Colon (tissue), 2 donors: Measurements from ENCODE around the gene SERPINE1.

Source experiments
- FAIRE-seq: peaks from 2 replicates; lab custom pipeline; 2012; peaks lifted over from hg19 to GRCh38; lab: Jason Lieb, UNC
- donor health status: control.
- donor health status: control.

SERPINE1 gene

DNA sequence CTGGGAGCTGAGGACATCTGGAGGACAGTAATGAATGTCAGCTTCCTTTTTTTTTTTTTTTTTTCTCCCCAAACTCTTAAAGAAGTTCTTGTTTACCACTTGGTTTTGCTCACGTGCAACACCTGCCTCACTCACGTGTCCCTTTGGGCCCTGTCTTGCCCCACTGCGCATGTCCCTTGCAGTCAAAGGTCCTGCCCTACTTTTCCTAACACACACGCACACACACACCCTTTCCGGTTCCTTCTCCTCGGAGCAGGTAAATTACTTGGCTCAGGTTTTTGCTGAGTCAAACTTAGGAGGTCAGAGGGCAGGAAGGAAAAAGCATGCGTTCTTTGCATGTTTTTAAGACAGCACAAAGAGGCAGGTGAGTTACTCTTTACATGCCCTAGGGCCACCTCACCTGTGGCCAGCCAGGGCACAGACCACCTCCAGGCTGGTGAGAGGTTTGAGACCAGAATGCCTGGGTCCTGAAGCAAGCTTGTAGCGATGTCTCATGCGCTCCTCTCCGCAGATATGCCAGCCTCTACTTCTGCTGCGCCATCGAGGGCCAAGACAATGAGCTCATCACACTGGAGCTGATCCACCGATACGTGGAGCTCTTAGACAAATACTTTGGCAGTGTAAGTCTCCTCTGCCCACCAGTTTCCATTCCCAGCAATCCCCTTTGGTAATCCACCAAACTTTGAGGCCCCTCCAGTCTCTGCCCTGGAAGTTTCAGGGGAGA lies 30.1 kb downstream of the SERPINE1 start:
- FAIRE-seq = no peak

DNA sequence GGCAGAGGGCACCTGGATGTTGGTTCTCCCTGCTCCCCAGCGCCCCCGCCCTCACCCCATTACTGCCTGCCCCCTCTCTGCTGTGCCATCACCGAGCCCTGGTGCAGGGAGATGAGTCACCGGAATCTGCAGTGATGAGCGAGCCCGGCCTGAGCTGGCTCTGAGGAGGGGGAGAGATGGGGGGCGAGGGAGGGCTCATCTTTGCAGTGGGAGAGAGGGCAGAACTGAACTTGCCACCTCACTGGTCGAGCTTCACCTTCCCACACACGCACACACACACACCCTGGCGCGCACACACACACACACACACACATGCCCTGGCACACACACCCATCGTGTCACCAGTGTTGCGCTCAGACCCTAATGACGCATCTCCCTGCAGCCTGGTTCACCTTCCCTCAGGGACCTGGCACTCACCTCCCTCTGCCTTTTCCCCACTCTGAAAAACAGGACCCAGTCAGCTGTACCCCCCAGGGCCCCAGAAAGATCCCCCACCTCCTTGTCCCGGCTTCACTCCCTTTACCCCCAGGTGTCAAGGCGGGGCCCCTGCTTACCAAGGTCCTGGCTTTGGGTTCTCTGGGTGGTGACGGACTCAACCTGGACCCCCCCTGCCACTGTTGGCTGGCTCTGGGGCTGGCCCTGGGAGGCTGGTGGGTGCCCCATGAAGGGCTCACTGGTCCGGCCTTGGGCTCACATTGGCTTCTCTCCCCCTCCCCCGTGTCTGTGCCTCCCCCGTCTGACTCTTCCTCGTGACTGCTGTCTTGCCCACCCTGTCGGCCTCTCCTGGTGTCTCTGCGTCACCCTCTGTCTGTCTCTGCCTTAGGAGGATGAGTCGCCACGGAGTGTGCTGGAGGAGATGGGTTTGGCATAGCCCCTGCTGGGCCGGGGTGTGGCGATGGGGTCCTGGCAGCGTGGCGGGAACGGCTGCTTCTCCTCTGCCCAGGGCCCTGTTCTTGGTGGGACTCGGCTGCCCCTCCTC lies 33.1 kb downstream of the SERPINE1 start:
- no peak for FAIRE-seq

DNA sequence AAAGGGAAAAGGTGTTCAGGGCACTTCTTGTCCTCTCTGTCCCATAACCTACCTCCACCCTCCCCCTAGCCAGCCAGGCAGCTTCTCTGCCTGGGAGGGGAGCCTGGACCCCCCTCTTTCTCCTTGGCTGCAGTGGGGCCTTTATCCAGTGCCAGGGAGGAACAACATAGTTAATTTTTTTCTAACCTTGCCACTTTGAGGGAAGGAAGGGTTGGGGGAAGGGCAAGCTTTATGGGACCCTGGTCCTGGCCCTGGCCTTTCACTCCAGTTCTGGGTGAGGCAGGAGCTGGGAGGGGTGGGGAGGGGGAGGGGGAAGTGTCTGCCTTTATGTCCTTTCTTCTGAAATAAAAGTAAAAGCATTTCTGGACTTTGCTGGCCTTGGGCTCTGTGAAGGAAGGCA lies 34.0 kb downstream of the SERPINE1 start:
- FAIRE-seq = no peak

DNA sequence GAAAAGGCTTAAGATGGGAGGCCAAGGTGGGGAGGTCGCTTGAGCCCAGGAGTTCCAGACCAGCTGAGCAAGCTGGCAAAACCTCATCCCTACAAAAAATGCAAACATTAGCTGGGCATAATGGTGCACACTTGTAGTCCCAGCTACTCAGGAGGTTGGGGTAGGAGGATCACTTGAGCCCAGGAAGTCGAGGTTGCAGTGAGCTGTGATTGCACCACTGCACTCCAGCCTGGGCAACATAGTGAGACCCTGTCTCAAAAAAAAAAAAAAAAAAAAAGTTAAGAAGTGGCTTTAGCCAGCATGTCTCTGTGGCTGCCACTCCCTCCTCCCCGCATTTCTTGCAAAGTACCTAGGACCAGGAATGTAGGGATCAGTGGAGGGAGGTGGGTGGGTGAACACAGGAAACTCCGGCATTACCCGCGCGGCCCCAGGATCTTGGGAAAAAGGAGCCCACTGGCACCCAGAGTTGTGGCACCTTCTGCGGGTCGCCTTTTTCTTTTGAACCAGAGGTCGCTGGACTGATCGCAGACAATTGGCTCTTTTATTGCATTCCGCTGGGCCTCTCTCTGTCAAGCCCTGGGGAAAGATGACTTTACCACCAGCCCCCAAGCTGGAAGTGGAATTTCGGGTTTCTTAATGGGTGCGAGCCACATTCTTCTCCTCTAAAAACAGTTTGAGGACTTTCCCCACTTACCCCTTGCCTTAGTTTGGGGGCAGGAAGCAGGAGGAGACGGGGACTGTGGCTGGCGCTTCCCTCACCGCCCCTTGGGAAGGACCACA lies 35.0 kb downstream of the SERPINE1 start:
- no peak for FAIRE-seq

DNA sequence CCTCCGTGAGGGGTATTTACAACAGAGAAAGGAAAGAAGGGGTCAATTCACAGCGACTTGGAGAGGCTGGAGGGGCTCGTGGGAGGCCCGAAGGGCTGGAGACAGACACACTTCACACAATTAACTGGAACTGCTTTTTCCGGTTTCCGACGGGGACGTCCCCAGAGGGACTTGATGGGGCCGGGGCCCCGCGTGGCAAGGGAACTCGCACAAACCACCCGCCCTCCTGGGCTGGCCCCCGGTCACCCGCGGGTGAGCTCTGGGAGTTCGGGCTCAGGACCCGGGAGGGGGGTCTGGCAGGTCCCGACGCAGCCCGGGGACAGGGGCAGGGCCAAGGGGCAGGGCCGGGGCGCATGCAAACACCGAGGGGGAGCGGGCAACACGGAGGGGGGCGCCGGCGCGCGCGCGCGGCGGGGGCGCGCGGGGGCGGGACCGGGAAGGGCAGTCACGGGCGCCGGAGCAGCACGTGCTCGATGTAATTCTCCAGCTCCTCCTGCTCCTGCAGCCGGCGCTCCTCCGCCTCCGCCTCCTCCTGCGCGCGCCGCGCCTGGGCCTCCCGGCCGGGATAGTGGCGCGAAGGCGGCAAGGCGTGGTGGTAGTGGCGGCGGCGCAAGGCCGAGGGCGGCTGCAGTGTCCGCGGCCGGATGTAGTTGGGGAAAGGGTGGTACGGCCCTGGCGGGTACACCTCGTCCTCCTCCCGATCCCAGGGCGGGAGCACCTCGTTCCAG lies 35.8 kb downstream of the SERPINE1 start:
- no peak for FAIRE-seq

DNA sequence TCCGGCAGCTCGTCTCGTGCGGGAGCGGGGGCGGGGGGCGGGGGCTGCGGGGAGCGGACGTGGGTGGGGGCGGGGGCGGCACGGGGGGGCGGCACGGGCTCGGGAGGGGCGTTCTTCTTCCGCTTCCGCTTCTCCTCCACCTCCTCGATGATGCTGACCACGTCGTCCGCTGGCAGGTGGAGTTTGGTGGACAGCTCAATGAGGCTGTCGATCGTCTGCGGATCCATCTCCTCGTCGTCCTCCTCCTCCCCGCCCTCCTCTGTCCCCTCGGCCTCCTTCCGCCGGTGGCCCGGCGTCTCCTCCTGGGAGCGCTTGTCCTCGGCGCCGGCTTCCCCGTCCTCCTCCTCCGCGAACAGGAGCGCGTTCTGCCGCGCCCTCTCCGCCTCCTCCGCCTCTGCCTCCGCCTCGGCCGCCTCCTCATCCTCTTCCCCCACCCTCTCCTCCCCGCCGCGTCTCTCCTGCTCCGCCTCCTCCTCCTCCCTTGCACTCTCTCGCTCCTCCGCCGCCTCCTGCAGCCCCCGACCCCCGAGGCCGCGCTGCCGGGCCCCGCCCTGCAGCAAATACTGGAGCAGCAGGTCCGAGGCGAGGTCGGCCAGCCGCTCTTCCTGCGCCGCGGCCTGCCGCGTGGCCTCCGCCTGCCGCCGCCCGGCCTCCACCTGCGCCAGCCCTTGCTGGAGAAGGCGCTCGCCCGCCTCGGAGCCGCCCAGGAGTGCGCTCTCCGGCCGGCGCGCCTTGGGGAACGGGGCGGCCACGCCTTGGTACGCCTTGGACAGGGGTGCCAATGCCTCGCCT lies 36.6 kb downstream of the SERPINE1 start:
- FAIRE-seq = no peak

DNA sequence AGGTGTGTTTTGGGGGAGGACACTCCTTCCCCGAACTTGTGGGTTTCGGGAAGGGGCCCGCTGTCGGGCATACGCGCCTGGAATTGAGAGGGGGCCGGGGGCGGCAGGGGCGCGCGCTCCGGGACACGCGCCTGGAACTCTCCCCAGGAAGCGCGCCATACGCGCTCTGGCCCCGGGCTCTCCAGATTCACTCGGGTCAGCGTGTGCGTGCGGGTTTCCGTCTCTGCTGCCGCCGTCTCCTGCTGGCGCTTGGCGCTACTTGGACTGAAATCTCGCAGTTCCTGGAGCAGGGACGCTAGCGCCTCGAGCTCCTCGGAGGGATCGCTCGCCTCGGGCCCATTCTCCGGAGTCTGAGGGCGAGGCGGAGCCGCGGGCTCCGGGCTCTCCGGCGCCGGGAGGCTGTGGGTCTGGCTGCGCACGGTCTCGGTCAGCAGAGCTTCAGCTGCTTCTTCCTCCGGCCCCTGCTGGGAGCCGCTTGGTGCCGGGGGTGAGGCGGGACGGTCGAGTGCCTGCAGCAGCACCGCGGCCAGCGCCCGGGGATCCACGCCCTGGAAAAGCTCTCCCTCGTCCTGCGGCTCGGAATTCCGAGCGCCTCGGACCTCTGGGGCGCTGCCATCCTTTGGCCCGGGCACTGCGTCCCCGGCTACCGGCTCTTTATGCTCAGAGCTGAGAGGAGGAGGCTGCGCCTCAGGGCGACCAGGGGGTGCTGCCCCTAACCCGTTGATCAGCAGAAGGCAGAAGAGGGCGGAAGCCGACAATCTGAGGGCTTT lies 37.4 kb downstream of the SERPINE1 start:
- FAIRE-seq = no peak

DNA sequence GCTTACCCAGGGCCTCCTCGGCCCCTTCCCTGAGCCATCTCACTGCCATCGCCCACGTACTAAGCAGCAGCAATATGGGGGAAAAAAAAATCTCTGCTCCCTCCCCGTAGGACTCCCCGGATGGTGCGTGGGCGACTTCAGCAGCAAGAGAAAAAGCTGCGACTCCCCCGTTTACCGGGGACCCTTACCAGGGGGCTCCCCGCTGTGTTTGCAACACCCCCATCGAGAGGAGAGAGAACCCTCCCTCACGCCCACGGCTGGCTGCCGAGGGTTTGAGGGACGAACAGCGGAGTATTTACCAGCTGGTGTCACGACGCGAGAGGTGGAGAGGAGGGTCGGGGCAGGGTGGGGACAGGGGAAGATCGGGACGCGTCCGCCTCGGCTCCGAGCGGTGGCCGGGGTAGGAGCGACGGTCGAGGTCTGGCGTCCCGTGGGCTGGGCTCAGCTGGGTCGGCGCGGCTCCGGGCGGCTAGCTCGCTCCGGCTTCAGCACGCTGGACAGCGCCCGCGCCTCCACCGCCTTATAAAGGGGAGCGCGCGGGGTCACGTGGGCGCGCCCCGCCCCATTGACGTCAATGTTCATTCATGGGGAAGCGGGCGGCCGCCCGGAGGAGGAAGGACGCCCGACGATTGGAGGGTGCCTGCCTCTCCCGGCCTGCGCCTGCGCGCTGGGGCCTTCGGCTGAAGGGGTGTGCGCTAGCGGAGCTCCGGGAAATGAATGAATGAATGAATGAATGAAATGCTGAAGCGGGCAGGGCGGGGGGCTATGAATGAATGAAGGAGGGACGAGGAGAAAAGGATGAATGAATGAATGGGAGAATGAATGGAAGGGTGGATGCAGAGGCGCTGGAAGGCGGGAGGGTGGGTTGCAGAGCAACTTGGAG lies 38.4 kb downstream of the SERPINE1 start, which contains the start of gene VGF:
VGF (minus strand) TSS at position 495 of the 883 bp plus-strand sequence. CDS start 726 bp downstream, outside the sequence.
- FAIRE-seq = no peak

DNA sequence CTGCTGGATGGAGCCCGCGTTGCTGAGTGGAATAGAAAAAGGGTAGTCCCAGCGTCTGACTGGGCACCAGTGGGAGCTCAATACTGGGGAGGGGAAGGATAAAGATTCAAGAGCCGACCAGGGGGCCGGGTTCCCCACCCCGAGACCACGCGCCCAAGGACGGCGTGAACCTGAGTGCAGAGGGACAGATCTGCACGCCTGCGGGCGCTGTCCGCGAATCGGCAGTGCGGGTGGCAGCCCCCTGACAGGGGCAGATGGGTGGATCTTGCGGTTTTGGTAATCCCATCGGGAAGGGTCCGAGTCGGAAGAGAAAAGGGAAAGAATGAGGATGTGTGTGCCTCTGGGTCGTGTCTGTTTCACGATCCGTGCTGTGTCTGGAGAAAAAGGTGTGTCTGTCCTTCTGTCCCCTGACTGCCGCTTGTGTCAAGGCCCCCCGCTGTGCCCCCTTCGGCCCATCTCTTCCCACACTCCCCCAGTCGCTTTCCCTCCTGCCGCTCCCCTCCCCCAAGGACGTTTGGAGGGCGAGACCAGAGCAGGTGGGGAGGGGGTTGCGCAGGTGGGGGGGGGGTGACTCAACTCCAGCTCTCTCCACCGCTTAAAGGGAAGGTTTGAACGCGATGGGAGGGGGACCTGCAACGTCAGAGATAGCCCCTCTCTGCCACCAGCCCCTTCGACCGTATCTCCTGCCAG lies 39.2 kb downstream of the SERPINE1 start:
- no peak for FAIRE-seq

DNA sequence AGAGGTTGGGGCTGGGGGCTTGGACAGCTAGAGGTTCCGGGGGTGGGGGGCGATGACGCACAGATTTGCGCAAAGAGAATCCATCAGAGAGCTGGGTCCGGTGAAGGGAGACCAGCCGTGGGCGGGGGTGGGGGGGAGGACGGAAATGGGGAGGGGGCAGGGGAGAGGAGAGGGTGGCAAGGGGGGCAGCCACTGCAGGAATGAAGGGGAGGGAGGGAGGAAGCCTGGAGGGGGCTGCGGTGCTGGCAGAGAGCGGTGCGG lies 39.7 kb downstream of the SERPINE1 start:
- FAIRE-seq = no peak

DNA sequence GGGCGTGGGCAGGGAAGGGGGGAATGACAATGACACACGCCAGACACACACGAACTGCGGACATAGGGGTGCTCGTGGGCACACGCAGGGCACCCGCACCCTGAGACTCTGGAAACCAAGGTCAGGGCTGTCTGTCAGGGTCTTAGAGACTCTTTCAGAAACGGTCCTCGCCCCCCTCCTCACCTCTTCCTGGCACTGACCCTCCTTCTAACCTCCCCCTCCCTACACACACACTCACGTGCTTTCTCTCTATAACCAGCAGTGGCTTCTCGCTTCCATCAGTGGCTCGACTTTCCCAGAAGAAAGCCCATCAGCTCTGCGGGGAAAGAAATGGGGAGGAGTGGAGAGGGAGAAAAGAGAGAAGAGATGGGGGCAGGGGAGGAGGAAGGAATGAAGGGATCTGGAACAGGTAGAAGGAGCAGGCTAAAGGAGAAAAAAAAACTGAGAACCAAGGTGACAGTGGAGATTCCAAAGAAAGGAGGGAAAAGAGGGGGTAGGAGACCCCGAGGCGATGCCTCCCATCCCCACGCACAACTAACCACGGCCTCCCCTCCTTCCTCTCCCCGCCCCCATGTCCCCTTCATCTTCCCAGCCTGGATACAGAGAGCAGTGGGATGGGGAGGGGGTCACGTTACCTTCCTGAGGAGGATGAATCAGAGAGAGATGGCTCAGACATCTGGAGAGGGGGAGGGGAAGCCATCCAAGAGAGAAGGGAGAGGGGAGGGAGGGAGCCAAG lies 40.2 kb downstream of the SERPINE1 start:
- FAIRE-seq = no peak

DNA sequence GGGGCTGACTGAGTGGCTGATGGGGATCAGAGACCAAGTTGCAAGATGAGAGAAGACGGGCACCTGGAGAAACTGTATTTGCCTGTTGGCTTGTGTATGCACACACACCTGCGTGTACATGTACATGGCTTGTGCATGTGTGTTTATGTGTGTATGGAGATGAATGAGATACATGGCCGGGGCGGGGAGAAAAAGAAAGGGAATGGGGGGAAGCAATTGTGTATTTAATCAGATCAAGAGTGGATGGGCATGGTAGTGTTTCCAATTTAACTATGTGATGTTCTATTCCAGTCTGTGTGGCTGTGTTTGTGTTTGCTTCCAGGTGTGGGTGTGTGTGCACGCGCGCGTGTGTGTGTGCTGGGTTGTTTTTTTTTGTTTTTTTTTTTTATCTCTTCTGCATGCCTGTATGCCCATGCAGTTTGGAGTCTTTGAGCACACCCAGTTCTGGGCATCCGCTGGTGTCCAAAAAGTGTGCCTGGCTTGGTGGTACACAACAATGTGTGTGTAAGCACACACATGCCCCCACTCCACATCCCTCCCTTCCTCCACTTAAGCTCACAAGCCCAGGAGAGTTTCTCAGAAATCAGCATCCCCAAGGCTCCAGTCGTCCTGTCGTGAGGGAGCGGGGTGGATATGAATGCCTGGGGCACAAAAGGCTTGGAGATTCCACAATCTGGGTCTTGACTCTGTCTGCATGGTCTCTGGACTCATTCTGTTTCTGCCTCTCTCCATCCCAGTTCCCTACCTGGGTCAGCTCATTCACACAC lies 40.9 kb downstream of the SERPINE1 start:
- FAIRE-seq = no peak

DNA sequence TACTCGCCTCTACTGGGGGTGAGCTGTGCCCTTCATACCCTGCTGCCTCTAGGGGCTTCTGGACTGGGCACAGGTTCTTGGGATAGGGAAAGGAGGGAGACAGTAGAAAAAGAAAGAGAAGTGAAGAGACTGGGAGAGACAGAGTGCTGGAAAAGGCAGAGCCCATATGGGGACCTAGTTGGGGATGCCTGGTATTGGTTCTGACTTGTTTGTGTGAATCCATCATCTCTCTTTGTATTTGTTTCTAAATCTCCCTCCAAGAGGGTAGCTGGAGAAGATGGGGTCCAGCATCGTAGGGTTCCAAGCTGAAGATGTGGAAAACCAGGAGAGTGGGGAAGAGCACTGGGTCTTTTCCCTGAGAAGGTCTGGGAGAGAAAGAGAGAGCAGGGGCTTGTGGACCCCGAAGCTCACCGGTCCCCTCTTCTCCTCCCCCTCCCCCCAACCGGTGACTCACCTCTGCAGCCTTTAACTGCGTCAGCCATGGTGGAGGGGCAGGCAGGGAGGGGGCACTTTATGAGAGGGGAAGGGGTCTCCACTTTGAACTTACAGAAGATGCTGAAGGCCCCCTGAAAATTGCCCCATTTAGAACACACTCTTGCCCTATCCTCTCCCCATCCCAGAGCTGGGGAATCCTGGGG lies 41.6 kb downstream of the SERPINE1 start:
- FAIRE-seq = no peak

DNA sequence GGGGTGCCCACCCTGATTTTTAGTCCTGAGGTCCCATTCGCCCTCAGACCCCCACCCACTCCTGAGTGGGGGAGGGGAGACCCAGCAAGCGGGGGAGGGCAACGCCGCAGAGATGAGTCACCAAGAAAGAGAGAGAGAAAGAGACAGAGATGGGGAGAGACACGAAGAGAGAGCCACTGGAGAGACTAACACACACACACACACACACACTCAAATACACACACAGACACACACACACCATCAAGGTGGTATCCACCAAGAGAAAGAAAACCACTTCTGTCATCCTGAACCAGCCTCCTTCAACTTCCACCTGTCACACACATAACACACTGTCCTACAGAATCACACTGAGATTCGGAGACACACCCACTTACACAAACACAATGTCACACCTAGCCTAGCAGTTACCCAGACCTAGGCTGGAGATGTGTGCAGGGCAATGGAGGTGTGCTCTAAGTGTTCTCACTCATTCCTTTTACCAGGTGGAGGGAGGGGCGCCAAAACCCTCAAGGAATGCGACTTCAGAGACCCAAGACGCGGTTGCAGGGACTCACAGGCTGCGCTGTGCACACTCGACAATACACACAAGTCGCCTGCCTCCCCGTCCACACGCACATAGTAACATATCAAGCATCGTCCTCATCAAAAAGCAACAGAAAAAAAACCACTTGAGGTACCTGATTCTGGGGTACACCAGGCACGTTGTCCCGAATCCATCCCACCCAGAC lies 42.4 kb downstream of the SERPINE1 start:
- no peak for FAIRE-seq

DNA sequence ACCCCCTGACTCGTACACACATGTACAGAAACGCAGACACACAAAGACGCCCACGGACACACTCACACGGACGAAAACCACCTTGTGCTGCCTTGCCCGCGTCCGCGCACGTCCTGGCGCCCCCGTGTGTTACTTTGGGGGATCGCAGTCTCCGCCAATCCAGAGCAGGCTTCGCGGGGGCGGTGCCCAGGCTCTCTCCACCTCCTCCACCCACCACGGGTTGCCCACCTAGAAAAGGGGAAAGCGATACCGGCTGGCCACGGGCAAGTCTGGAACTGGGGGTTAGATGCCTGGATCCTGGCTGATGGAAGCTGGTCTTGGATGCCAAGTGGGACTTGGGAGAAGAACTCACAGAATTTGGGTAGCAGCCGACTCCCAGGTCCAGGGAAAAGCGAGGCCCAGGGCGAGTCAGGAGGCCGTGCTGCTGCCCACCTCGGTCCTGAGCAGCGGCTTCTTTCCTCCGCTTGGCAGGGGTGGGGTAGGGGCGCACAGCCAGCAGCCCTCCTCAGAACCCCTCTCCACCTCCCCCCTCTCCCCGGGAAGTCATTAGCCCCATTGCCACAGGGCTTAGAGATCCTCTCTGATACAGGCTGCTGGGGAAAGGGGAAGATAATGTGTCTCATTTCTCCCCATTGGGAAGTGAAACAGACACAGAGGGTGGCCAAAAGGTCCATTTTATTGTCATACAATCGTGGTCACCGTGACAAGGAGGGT lies 43.1 kb downstream of the SERPINE1 start:
- FAIRE-seq = no peak
